Measurements from ENCODE around the gene SLC44A3. TPM values are rescaled to one million over a fixed set of nuclear protein-coding genes. Genes with fewer than 3 reads are reported as not detected.

The SLC44A3 gene
- total and polyA plus RNA-seq, 10 donors: 0.28 to 4.0 (median 0.95) TPM

DNA sequence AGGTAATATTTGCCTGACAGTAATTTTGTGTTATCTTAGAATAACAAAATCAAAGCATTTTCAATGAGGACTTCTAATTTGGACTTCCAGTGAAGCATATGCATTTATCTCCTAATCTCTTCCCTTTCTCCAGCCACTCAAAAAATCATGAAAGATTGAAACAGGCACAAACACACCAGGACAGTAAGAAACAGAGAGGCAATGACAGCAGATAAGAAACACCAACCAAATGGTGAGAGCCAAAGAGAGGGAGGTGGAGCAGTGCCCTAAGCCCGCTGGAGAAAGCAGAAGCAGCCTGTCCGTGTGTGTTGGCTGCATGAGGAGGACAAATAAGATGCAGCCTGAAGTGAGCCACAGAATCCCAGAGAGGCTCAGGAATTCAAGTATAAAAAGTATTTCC, 39.0 kb downstream of the SLC44A3 start:
- Histone ChIP-seq H3K27me3 (replicated peaks in 1 of 7) (no peaks in the 10 kb centered on the region), H3K36me3 (no peaks in the 10 kb centered on the region), H3K9me3 (no peaks in the 10 kb centered on the region), H3K27ac (no peak overlapping the region), H3K4me1 (peaks cover 0 to 27% (median 5%) of the 10 kb centered on the region in 6 donors), H3K4me3 (no peak overlapping the region)
- intact Hi-C loops (cut with DNase I; ENCODE audit: low total_unique reads): no loop called here
- TF ChIP-seq POLR2A (IDR thresholded peaks at IDR 0.05) (no peak), POLR2AphosphoS5 (IDR thresholded peaks at IDR 0.05) (no peak)
- WGBS, 5 donors: 59 to 83% (median 74%) methylated on average over 2 of the region's 2 CpGs
- no peak for DNase-seq

DNA sequence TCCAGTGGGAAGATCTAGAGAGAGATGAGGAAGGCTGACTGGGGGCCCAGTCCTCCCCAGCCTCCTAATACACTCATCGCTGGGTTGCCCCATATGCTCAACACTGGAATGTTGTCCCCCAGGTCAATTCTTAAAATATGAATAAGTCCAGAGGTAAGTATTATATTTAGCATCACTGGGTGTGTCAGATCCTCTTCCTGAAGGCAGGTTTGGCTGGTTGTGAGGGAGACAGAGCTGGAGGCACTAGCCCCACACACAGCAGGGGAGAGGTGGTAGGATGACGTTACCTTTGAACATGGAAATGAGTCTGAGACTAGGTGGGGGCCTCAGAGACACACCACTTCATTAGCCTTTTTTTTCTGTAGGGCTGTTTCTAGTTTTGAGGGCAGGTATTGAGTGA, 42.6 kb downstream of the SLC44A3 start:
- TF ChIP-seq POLR2A (IDR thresholded peaks at IDR 0.05) (no peak), POLR2AphosphoS5 (IDR thresholded peaks at IDR 0.05) (no peak)
- TF ChIP-seq, protein P1, sequence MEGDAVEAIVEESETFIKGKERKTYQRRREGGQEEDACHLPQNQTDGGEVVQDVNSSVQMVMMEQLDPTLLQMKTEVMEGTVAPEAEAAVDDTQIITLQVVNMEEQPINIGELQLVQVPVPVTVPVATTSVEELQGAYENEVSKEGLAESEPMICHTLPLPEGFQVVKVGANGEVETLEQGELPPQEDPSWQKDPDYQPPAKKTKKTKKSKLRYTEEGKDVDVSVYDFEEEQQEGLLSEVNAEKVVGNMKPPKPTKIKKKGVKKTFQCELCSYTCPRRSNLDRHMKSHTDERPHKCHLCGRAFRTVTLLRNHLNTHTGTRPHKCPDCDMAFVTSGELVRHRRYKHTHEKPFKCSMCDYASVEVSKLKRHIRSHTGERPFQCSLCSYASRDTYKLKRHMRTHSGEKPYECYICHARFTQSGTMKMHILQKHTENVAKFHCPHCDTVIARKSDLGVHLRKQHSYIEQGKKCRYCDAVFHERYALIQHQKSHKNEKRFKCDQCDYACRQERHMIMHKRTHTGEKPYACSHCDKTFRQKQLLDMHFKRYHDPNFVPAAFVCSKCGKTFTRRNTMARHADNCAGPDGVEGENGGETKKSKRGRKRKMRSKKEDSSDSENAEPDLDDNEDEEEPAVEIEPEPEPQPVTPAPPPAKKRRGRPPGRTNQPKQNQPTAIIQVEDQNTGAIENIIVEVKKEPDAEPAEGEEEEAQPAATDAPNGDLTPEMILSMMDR (IDR thresholded peaks at IDR 0.05 in 8 of 11, conservative IDR thresholded peaks at IDR 0.05 in 3 of 11): no peak
- Histone ChIP-seq H3K4me3 (no peak overlapping the region), H3K4me1 (peaks cover 0 to 24% (median 4%) of the 10 kb centered on the region in 6 donors), H3K27ac (peak overlapping the region in 7 of 8 donors; percentile 44 to 71 (median 59)), H3K36me3 (no peaks in the 10 kb centered on the region), H3K9me3 (no peaks in the 10 kb centered on the region), H3K27me3 (replicated peaks in 1 of 7) (no peaks in the 10 kb centered on the region)
- WGBS, 5 donors: 92 to 100% (median 93%) methylated on average over 2 of the region's 2 CpGs
- DNase-seq: no peak
- intact Hi-C loops (cut with DNase I; ENCODE audit: low total_unique reads): no loop called here

DNA sequence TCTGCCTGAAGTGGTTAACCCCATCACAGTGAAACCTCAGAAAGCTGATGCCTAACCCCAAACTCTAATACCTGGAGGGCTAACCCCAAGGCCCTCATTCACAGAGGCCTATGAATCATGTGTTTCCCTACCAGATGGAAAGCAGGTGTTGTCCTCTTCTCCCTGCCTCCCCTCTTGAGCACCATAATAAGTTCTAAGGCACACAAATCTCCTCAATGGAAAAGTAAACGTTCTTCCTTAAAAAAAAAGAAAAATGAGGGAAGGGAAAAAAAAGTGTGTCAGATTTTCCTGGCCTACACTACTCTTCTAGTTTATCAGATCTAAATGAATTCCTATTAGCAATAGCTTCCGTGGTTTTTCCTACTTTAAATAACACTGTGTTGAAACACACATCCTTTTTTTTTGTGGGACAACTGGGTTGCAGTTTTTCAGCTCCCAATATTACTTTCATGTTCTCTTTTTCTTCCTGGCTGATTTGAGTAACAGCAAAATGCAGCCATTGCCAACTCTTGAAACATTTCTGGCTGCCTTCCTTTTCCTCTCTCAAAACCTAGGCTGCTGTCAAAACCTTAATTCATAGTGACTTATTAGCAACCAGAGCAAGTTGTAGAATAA, 43.2 kb downstream of the SLC44A3 start:
- H3K9me3 ChIP-seq: no peaks in the 10 kb centered on the region
- H3K4me3 ChIP-seq: no peak overlapping the region
- H3K4me1 ChIP-seq: peaks cover 0 to 24% (median 4%) of the 10 kb centered on the region in 6 donors
- 4 to 22% (median 11%) methylated on average over 2 of the region's 2 CpGs for WGBS, 5 donors
- no peaks in the 10 kb centered on the region for H3K27me3 ChIP-seq (replicated peaks in 1 of 7)
- peak overlapping the region in 7 of 8 donors; percentile 44 to 71 (median 59) for H3K27ac ChIP-seq
- intact Hi-C loops (cut with DNase I; ENCODE audit: low total_unique reads): no loop called here
- H3K36me3 ChIP-seq: no peaks in the 10 kb centered on the region
- DNase-seq: no peak
- no peak for TF ChIP-seq POLR2A (IDR thresholded peaks at IDR 0.05)
- TF ChIP-seq POLR2AphosphoS5 (IDR thresholded peaks at IDR 0.05): no peak
- TF ChIP-seq, protein P1 (IDR thresholded peaks at IDR 0.05 in 8 of 11, conservative IDR thresholded peaks at IDR 0.05 in 3 of 11): no peak

DNA sequence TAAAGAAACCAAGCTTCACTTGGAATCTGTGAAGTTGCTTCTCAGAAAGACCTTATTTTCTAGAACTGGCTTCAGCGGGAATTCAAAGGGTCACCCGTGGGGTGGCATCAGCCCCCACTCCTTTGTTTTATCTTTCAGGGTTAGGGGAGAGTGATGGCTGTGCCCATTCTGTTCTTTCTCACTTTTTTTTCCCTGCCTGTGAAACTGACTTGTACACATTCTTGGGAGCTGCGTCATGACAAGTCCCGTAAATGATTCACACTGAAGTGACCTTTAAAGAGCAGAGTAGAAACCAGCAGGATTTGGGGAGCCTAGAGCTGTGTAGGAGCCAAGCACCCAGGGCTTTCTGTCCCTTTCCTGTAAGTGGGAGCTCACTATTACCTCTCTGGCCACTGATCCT, 43.8 kb downstream of the SLC44A3 start:
- Histone ChIP-seq H3K9me3 (no peaks in the 10 kb centered on the region), H3K4me3 (no peak overlapping the region), H3K27me3 (replicated peaks in 1 of 7) (no peaks in the 10 kb centered on the region), H3K4me1 (peaks cover 0 to 24% (median 4%) of the 10 kb centered on the region in 6 donors), H3K36me3 (no peaks in the 10 kb centered on the region), H3K27ac (peak overlapping the region in 7 of 8 donors; percentile 44 to 71 (median 59))
- intact Hi-C loops (cut with DNase I; ENCODE audit: low total_unique reads): no loop called here
- 59 to 69% (median 60%) methylated on average over 4 of the region's 4 CpGs for WGBS, 5 donors
- peak in 1 of 3 donors; percentile 35 for TF ChIP-seq POLR2AphosphoS5 (IDR thresholded peaks at IDR 0.05)
- TF ChIP-seq POLR2A (IDR thresholded peaks at IDR 0.05): no peak
- TF ChIP-seq, protein P1 (IDR thresholded peaks at IDR 0.05 in 8 of 11, conservative IDR thresholded peaks at IDR 0.05 in 3 of 11): no peak
- DNase-seq: no peak

Measured in spleen (tissue), 11 donors.